Stimulated activated CD8-positive, alpha-beta memory T cell treated with anti-CD3 and anti-CD28 coated beads, Interleukin-12 subunit alpha, Interleukin-12 subunit beta, amount 100 ng/mL, for 4 hours (primary cell): ENCODE data around the gene MYBPC2.
A peak's percentile ranks its signal among the peaks of the same experiment; 100 is the strongest.
"Not testable (repeated sequence)": the region's sequence is repeated elsewhere in the genome, so short reads cannot be mapped to it uniquely, and the experiment has no call there.

Source experiments
- DNase-seq: peaks from one replicate; pipeline ENCODE4 v3.0.0-alpha.2; 2020; ENCODE audit warnings: low read depth

MYBPC2 gene

GRCh38 chr19:50432221-50433028, at the start of gene MYBPC2:
Gene MYBPC2 (plus strand): TSS chr19:50432892. CDS start chr19:50432954, 62 bp downstream.
- no peak for DNase-seq

GRCh38 chr19:50383001-50383851, 49.5 kb upstream of the MYBPC2 start:
- no peak for DNase-seq

- peak; percentile 98 for DNase-seq
These were observed 48.6 kb upstream of the MYBPC2 start, which contains the start of gene POLD1 for GRCh38 chr19:50383852-50384684. Gene POLD1 (plus strand): TSS chr19:50384347. CDS start chr19:50398852, 14,505 bp downstream.

- no peak for DNase-seq
These were observed 47.8 kb upstream of the MYBPC2 start for GRCh38 chr19:50384685-50385535.

GRCh38 chr19:50387176-50387867, 45.4 kb upstream of the MYBPC2 start:
- DNase-seq = no peak

GRCh38 chr19:50387868-50388245, 44.8 kb upstream of the MYBPC2 start:
- no peak for DNase-seq

- not testable (repeated sequence) for DNase-seq
These were observed 42.4 kb upstream of the MYBPC2 start for GRCh38 chr19:50390295-50390694.

GRCh38 chr19:50390952-50391351, 41.7 kb upstream of the MYBPC2 start:
- not testable (repeated sequence) for DNase-seq

- no peak for DNase-seq
These were observed 39.9 kb upstream of the MYBPC2 start for GRCh38 chr19:50392759-50393158.

- DNase-seq = no peak
These were observed 39.1 kb upstream of the MYBPC2 start for GRCh38 chr19:50393589-50393988.

- DNase-seq = no peak
These were observed 38.7 kb upstream of the MYBPC2 start for GRCh38 chr19:50394017-50394416.

GRCh38 chr19:50398675-50399367, 33.9 kb upstream of the MYBPC2 start:
- DNase-seq = no peak

- DNase-seq = no peak
These were observed 33.3 kb upstream of the MYBPC2 start for GRCh38 chr19:50399368-50399745.

GRCh38 chr19:50401605-50402450, 30.9 kb upstream of the MYBPC2 start:
- DNase-seq = no peak

GRCh38 chr19:50402544-50403301, 30.0 kb upstream of the MYBPC2 start:
- no peak for DNase-seq

- no peak for DNase-seq
These were observed 26.4 kb upstream of the MYBPC2 start for GRCh38 chr19:50406156-50406820.

- no peak for DNase-seq
These were observed 25.9 kb upstream of the MYBPC2 start for GRCh38 chr19:50406829-50407228.

GRCh38 chr19:50409347-50409746, 23.3 kb upstream of the MYBPC2 start:
- DNase-seq = no peak
